Neuronal stem cell (in vitro differentiated cells): ENCODE results near the gene KIAA1671.

Source experiments
- DNase-seq: peaks from one replicate; pipeline ENCODE4 v3.0.0-alpha.2; 2013; ENCODE audit warnings: low spot score
- H2AFZ ChIP-seq: one replicate; pipeline ENCODE4 v1.6.1; 2013; ENCODE audit warnings: mild to moderate bottlenecking, low read length, inconsistent platforms
- H2AK5ac ChIP-seq: 2 replicates; pipeline ENCODE4 v1.6.1; 2013; ENCODE audit warnings: low read depth, mild to moderate bottlenecking, inconsistent platforms, low read length, moderate library complexity, mixed read lengths
- H2BK120ac ChIP-seq: 2 replicates; pipeline ENCODE4 v1.6.1; 2013; ENCODE audit warnings: low read depth, mild to moderate bottlenecking, inconsistent platforms, low read length, moderate library complexity, mixed read lengths
- H2BK12ac ChIP-seq: one replicate; pipeline ENCODE4 v1.6.1; 2013; ENCODE audit warnings: low read length, inconsistent platforms
- H2BK15ac ChIP-seq: 2 replicates; pipeline ENCODE4 v1.6.1; 2013; ENCODE audit warnings: mild to moderate bottlenecking, low read length, inconsistent platforms, mixed read lengths
- H2BK5ac ChIP-seq: one replicate; pipeline ENCODE4 v1.6.1; 2013; ENCODE audit warnings: inconsistent platforms, mild to moderate bottlenecking, low read length, moderate library complexity
- H3K14ac ChIP-seq: one replicate; pipeline ENCODE4 v1.6.1; 2013; ENCODE audit warnings: low read length, inconsistent platforms
- H3K18ac ChIP-seq: 2 replicates; pipeline ENCODE4 v1.6.1; 2013; ENCODE audit warnings: low read length, inconsistent platforms
- H3K23ac ChIP-seq: 2 replicates; pipeline ENCODE4 v1.6.1; 2013; ENCODE audit warnings: low read depth, mild to moderate bottlenecking, mixed read lengths, low read length, inconsistent platforms; ENCODE audit not compliant: poor library complexity
- H3K27ac ChIP-seq: replicated peaks from 3 replicates; pipeline ENCODE4 v1.5.1; 2013; ENCODE audit warnings: low read length, inconsistent platforms
- H3K27me3 ChIP-seq, 3 experiments: 2 replicates each; pipeline ENCODE4 v1.6.1; 2013; ENCODE audit warnings: low read length in 3 of 3, mild to moderate bottlenecking in 2 of 3, inconsistent platforms in 1 of 3, low read depth in 1 of 3, mixed read lengths in 1 of 3, moderate library complexity in 1 of 3; ENCODE audit not compliant: control insufficient read depth in 3 of 3, insufficient read depth in 3 of 3
- H3K36me3 ChIP-seq, 2 donors: replicated peaks in 1 of 2; 2 replicates each; pipeline ENCODE4 v1.6.1; 2013; ENCODE audit warnings: low read length in 2 of 2; ENCODE audit not compliant: control insufficient read depth in 2 of 2, insufficient read depth in 2 of 2
- H3K4ac ChIP-seq: 2 replicates; pipeline ENCODE4 v1.6.1; 2013; ENCODE audit warnings: inconsistent platforms, mild to moderate bottlenecking, low read length, moderate library complexity
- H3K4me1 ChIP-seq, 2 donors: 1 replicate in 1 of 2; 2 replicates in 1 of 2; pipeline ENCODE4 v1.6.1; 2013; ENCODE audit warnings: low read length in 2 of 2, low read depth in 1 of 2; ENCODE audit not compliant: control insufficient read depth in 2 of 2, insufficient read depth in 1 of 2
- H3K4me2 ChIP-seq: one replicate; pipeline ENCODE4 v1.6.1; 2013; ENCODE audit warnings: mild to moderate bottlenecking, low read length, inconsistent platforms; ENCODE audit not compliant: insufficient read depth, poor library complexity, severe bottlenecking
- H3K4me3 ChIP-seq, 2 donors: 2 replicates each; pipeline ENCODE4 v1.5.1; 2013; ENCODE audit warnings: low read length in 2 of 2, mild to moderate bottlenecking in 2 of 2, inconsistent platforms in 1 of 2, moderate library complexity in 1 of 2
- H3K79me1 ChIP-seq: one replicate; pipeline ENCODE4 v1.6.1; 2013; ENCODE audit warnings: low read depth, mild to moderate bottlenecking, inconsistent platforms, low read length, moderate library complexity
- H3K9ac ChIP-seq: one replicate; pipeline ENCODE4 v1.6.1; 2013; ENCODE audit warnings: mild to moderate bottlenecking, low read depth, low read length, inconsistent platforms; ENCODE audit not compliant: poor library complexity
- H3K9me3 ChIP-seq, 2 donors: replicated peaks in 1 of 2; 2 replicates each; pipeline versions ENCODE3 to v1.6.1; 2013; ENCODE audit warnings: low read length in 2 of 2, mild to moderate bottlenecking in 2 of 2, inconsistent platforms in 1 of 2, low read depth in 1 of 2, mixed read lengths in 1 of 2, moderate library complexity in 1 of 2; ENCODE audit not compliant: control insufficient read depth in 2 of 2, insufficient read depth in 1 of 2
- H4K8ac ChIP-seq: one replicate; pipeline ENCODE4 v1.6.1; 2013; ENCODE audit warnings: low read depth, mild to moderate bottlenecking, inconsistent platforms, low read length, moderate library complexity
- H4K91ac ChIP-seq: one replicate; pipeline ENCODE4 v1.6.1; 2013; ENCODE audit warnings: low read length, low read depth, mild to moderate bottlenecking, inconsistent platforms; ENCODE audit not compliant: poor library complexity
- WGBS, 2 donors: extraction: QIAGEN DNeasy Blood & Tissue Kit; methylation state at CpG; one replicate each; pipeline ENCODE4 v1.1.7; 2013; ENCODE audit warnings: missing lambda C conversion rate in 2 of 2, mixed read lengths in 1 of 2; ENCODE audit not compliant: insufficient read length in 2 of 2, insufficient replicate concordance in 1 of 2; ENCODE audit errors: extremely low coverage in 2 of 2; 5-methylcytosine and 5-hydroxymethylcytosine counted together

The KIAA1671 gene

DNA sequence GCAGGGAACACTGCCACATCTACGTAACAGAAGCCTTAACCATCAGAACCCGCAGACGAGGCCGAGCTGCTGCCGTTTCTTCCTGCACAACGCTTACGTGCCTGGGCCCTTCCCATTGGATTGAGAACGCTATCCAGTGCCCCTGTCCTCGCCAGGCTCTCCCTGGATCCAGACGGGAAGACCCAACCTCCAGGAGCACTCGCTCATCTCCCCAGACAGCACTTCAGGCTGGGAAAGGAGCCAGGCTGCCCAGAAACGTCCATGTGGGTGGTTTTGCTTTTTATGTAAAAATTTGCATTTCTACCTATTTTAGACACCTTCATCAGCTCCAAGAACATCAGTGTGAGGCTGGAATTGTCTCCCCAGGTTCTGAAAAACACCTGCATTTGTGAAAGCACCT lies 239.9 kb downstream of the KIAA1671 start:
- H3K4me2 ChIP-seq = no peak overlapping the region
- no peak overlapping the region for H3K14ac ChIP-seq
- no peak overlapping the region for H3K9ac ChIP-seq
- H2AFZ ChIP-seq = no peak overlapping the region
- no peak overlapping the region for H2BK15ac ChIP-seq
- no peaks in the 10 kb centered on the region for H3K9me3 ChIP-seq
- H3K4me3 ChIP-seq = peak overlapping the region in 1 of 2 donors; percentile 11
- no peak for DNase-seq
- H3K18ac ChIP-seq = no peak overlapping the region
- no CpG with 5 or more reads among the region's 12 CpGs for WGBS, 2 donors
- no peak overlapping the region for H2AK5ac ChIP-seq
- H4K91ac ChIP-seq = no peak overlapping the region
- peaks cover 10 to 28% of the 10 kb centered on the region in 2 donors for H3K36me3 ChIP-seq
- no peak overlapping the region for H2BK5ac ChIP-seq
- H3K4ac ChIP-seq = no peak overlapping the region
- no peak overlapping the region for H2BK12ac ChIP-seq
- H3K79me1 ChIP-seq = no peaks in the 10 kb centered on the region
- H3K27ac ChIP-seq = no peak overlapping the region
- H3K23ac ChIP-seq = no peak overlapping the region
- no peak overlapping the region for H4K8ac ChIP-seq
- H2BK120ac ChIP-seq = no peak overlapping the region
- peaks cover under 1 to 4% of the 10 kb centered on the region in 2 donors for H3K4me1 ChIP-seq
- H3K27me3 ChIP-seq = no peaks in the 10 kb centered on the region

DNA sequence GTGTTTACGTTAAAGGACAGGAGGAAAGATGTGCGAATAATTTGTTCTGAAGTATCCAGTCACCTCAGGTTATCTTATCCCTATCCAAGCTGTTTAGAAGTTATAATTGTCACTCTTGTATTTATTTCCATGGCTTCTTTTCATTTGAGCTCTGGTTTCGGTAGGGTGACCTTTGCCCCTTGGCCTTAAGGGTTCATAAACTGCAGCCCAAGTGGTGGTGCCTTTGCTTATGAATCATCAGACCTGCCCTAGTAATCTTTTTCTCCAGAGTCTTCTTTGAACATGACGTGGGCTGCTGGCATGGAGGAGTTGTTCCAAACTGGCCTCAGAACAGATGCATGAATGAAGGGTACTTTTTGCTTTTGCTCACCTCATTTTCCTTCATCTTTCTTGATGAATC lies 240.6 kb downstream of the KIAA1671 start:
- Histone ChIP-seq H2AK5ac (no peak overlapping the region), H2BK15ac (no peak overlapping the region), H2BK120ac (no peak overlapping the region), H3K4ac (no peak overlapping the region), H3K36me3 (peaks cover 10 to 28% of the 10 kb centered on the region in 2 donors), H3K79me1 (no peaks in the 10 kb centered on the region), H3K4me2 (no peak overlapping the region), H2AFZ (no peak overlapping the region), H3K23ac (no peak overlapping the region), H2BK5ac (no peak overlapping the region), H3K27me3 (no peaks in the 10 kb centered on the region), H3K9ac (no peak overlapping the region), H3K14ac (no peak overlapping the region), H3K9me3 (no peaks in the 10 kb centered on the region), H3K27ac (no peak overlapping the region), H4K8ac (no peak overlapping the region), H4K91ac (no peak overlapping the region), H2BK12ac (no peak overlapping the region), H3K18ac (no peak overlapping the region), H3K4me1 (peaks cover 2 to 4% of the 10 kb centered on the region in 2 donors), H3K4me3 (no peak overlapping the region)
- no peak for DNase-seq
- no CpG with 5 or more reads among the region's 4 CpGs for WGBS, 2 donors

DNA sequence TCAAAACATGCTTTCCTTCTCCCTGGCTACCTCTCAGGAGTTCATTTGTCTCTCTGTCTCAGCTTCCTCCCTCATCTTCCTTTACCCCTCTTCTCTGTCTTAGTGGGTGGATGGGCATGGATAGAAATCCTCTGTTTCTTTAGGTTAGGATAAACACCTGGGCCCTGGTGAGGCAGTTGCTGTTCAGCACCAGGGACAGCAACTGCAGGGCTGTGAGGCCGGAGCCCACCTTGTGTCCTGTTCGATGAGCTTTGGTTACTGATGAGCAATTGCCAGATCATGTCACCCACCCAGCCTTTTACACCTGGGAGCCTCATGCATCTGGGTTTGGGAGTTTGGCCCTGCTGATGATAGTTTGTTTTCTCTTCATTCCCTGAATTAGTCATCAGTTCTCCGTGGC lies 241.0 kb downstream of the KIAA1671 start:
- no peaks in the 10 kb centered on the region for H3K79me1 ChIP-seq
- no peak overlapping the region for H3K9ac ChIP-seq
- peaks cover 10 to 28% of the 10 kb centered on the region in 2 donors for H3K36me3 ChIP-seq
- no peaks in the 10 kb centered on the region for H3K9me3 ChIP-seq
- no peaks in the 10 kb centered on the region for H3K27me3 ChIP-seq
- H3K14ac ChIP-seq = no peak overlapping the region
- no peak overlapping the region for H3K4ac ChIP-seq
- no peak overlapping the region for H3K4me3 ChIP-seq
- WGBS, 2 donors = no CpG with 5 or more reads among the region's 3 CpGs
- H3K23ac ChIP-seq = no peak overlapping the region
- H4K91ac ChIP-seq = no peak overlapping the region
- peaks cover 2 to 4% of the 10 kb centered on the region in 2 donors for H3K4me1 ChIP-seq
- H3K27ac ChIP-seq = no peak overlapping the region
- no peak overlapping the region for H2AFZ ChIP-seq
- DNase-seq = peak; percentile 38
- no peak overlapping the region for H3K18ac ChIP-seq
- H2BK12ac ChIP-seq = no peak overlapping the region
- H2BK15ac ChIP-seq = no peak overlapping the region
- H2BK120ac ChIP-seq = no peak overlapping the region
- H4K8ac ChIP-seq = no peak overlapping the region
- H2AK5ac ChIP-seq = no peak overlapping the region
- H2BK5ac ChIP-seq = no peak overlapping the region
- no peak overlapping the region for H3K4me2 ChIP-seq

DNA sequence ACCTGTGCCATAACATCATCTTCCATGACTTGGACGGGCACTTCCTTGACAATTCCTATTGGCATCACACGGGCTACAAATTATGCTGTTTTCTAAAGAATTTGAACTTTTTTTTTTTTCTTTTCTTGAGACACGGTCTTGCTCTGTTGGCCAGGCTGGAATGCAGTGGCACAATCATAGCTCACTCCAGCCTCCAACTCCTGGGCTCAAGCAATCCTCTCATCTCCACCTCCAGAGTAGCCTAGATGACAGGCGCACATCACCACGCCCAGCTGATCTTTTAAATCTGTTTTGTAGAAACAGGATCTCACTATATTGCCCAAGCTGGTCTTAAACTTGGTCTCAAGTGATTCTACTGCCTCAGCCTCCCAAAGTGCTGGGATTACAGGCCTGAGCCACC lies 243.8 kb downstream of the KIAA1671 start:
- H2BK5ac ChIP-seq = no peak overlapping the region
- no peaks in the 10 kb centered on the region for H3K9me3 ChIP-seq
- H3K4me1 ChIP-seq = peaks cover 10% of the 10 kb centered on the region in 2 donors
- no peak overlapping the region for H2AK5ac ChIP-seq
- H4K8ac ChIP-seq = no peak overlapping the region
- H2AFZ ChIP-seq = no peak overlapping the region
- H3K9ac ChIP-seq = no peak overlapping the region
- H2BK15ac ChIP-seq = no peak overlapping the region
- H3K27ac ChIP-seq = no peak overlapping the region
- H3K18ac ChIP-seq = no peak overlapping the region
- no peak overlapping the region for H3K23ac ChIP-seq
- H2BK12ac ChIP-seq = no peak overlapping the region
- no peak overlapping the region for H3K4me3 ChIP-seq
- H3K27me3 ChIP-seq = no peaks in the 10 kb centered on the region
- H3K36me3 ChIP-seq = peaks cover 7 to 15% of the 10 kb centered on the region in 2 donors
- no CpG with 5 or more reads among the region's 5 CpGs for WGBS, 2 donors
- no peak overlapping the region for H3K14ac ChIP-seq
- H4K91ac ChIP-seq = no peak overlapping the region
- no peak overlapping the region for H2BK120ac ChIP-seq
- H3K79me1 ChIP-seq = no peaks in the 10 kb centered on the region
- no peak for DNase-seq
- no peak overlapping the region for H3K4me2 ChIP-seq
- no peak overlapping the region for H3K4ac ChIP-seq
